Keratinocyte (primary cell): Measurements from ENCODE around the gene P2RY12. TPM values are rescaled to one million over a fixed set of nuclear protein-coding genes. Genes with fewer than 3 reads are reported as not detected.
A peak's percentile ranks its signal among the peaks of the same experiment; 100 is the strongest.

Experiments used
- DNase-seq: peaks from one replicate; pipeline ENCODE4 v3.0.0-alpha.2; 2011; ENCODE audit warnings: low read depth, missing footprints, low spot score
- FAIRE-seq: peaks from 2 replicates; lab custom pipeline; 2011; peaks lifted over from hg19 to GRCh38; lab: Jason Lieb, UNC
- H2AFZ ChIP-seq: 2 replicates; pipeline ENCODE4 v1.6.0; 2012; ENCODE audit warnings: low read length, control low read depth, inconsistent platforms; ENCODE audit not compliant: control insufficient read depth
- H3K27ac ChIP-seq: 2 replicates; pipeline ENCODE4 v1.5.1; 2011; ENCODE audit warnings: low read length; ENCODE audit not compliant: control insufficient read depth, insufficient read depth
- H3K27me3 ChIP-seq: 3 replicates; pipeline ENCODE4 v1.6.0; 2011; ENCODE audit warnings: low read length; ENCODE audit not compliant: control insufficient read depth, insufficient read depth; ENCODE audit errors: extremely low read depth
- H3K36me3 ChIP-seq, 2 experiments: 2 replicates in 1 of 2; 3 replicates in 1 of 2; pipeline ENCODE4 v1.5.1; 2011; ENCODE audit warnings: low read length in 2 of 2, mild to moderate bottlenecking in 1 of 2; ENCODE audit not compliant: control insufficient read depth in 2 of 2, insufficient read depth in 2 of 2; ENCODE audit errors: extremely low read depth in 1 of 2
- H3K4me1 ChIP-seq: 3 replicates; pipeline ENCODE4 v1.5.1; 2011; ENCODE audit warnings: low read length; ENCODE audit not compliant: control insufficient read depth, insufficient read depth; ENCODE audit errors: extremely low read depth
- H3K4me2 ChIP-seq: 3 replicates; pipeline ENCODE4 v1.6.0; 2011; ENCODE audit warnings: low read depth, low read length; ENCODE audit not compliant: control insufficient read depth, insufficient read depth; ENCODE audit errors: extremely low read depth
- H3K4me3 ChIP-seq, 3 experiments: fragments of 200-600 bp in 1 of 3; sonication (generic) in 1 of 3; 2 replicates in 2 of 3; 3 replicates in 1 of 3; pipeline ENCODE4 v1.5.1; 2011 to 2016; ENCODE audit warnings: low read length in 3 of 3, mild to moderate bottlenecking in 3 of 3, control low read depth in 2 of 3, inconsistent platforms in 1 of 3, low read depth in 1 of 3, mixed read lengths in 1 of 3, mixed run types in 1 of 3, moderate library complexity in 1 of 3; ENCODE audit not compliant: control insufficient read depth in 2 of 3, insufficient read depth in 2 of 3; ENCODE audit errors: extremely low read depth in 1 of 3
- H3K79me2 ChIP-seq: 2 replicates; pipeline ENCODE4 v1.6.0; 2012; ENCODE audit warnings: low read length; ENCODE audit not compliant: control insufficient read depth, insufficient read depth
- H3K9ac ChIP-seq: 3 replicates; pipeline ENCODE4 v1.6.0; 2011; ENCODE audit warnings: low read length; ENCODE audit not compliant: control insufficient read depth, insufficient read depth; ENCODE audit errors: extremely low read depth
- H3K9me1 ChIP-seq: 3 replicates; pipeline ENCODE4 v1.6.0; 2011; ENCODE audit warnings: low read length; ENCODE audit not compliant: control insufficient read depth, insufficient read depth; ENCODE audit errors: extremely low read depth
- H3K9me3 ChIP-seq: 2 replicates; pipeline ENCODE4 v1.5.1; 2012; ENCODE audit warnings: low read depth, low read length; ENCODE audit not compliant: control insufficient read depth
- H4K20me1 ChIP-seq: 3 replicates; pipeline ENCODE4 v1.6.0; 2011; ENCODE audit warnings: low read length; ENCODE audit not compliant: control insufficient read depth, insufficient read depth; ENCODE audit errors: extremely low read depth
- CTCF ChIP-seq, 3 experiments: IDR thresholded peaks in 1 of 3; conservative IDR thresholded peaks in 1 of 3; optimal IDR thresholded peaks in 1 of 3; 2 replicates in 2 of 3; 3 replicates in 1 of 3; pipeline versions ENCODE3 to v1.5.1; 2011; ENCODE audit warnings: low read length in 3 of 3, mild to moderate bottlenecking in 3 of 3, moderate library complexity in 2 of 3, control low read depth in 1 of 3, inconsistent platforms in 1 of 3; ENCODE audit not compliant: insufficient read depth in 2 of 3; ENCODE audit errors: extremely low read depth in 1 of 3
- EZH2 ChIP-seq: IDR thresholded peaks from one replicate; pipeline ENCODE4 v1.6.1; 2012; ENCODE audit warnings: inconsistent platforms, mild to moderate bottlenecking, low read length, moderate library complexity
- dilution Hi-C: fragments of 300-500 bp; cut with MboI; formaldehyde crosslinking; loops from one replicate; pipeline ENCODE4 v1.7.0; 2020; ENCODE audit warnings: low sequenced_read_pairs; ENCODE audit not compliant: extremely low pct_ligation_motif_present
- polyA plus RNA-seq, 5 experiments: library from polyadenylated mRNA; depleted of rRNA in 3 of 5; stranded (reverse) in 3 of 5; stranded (forward) in 1 of 5; unstranded in 1 of 5; fragments of >200 nt; gene quantifications; 1 replicate in 1 of 5; 2 replicates in 3 of 5; 3 replicates in 1 of 5; pipeline versions ENCODE4 v1.2.1 to v1.2.3, GENCODE V29; 2011 to 2012; ENCODE audit warnings: missing spikeins in 2 of 5, low read depth in 1 of 5, low replicate concordance in 1 of 5

Gene P2RY12
- polyA plus RNA-seq, 1 donor (not counting 4 experiments of a cell fraction or from before 2014, with no cell fraction given), result not detected

GRCh38 chr3:151321526-151321925, 63.0 kb downstream of the P2RY12 start:
- no peaks in the 10 kb centered on the region for H3K36me3 ChIP-seq
- no peak for FAIRE-seq
- H4K20me1 ChIP-seq, result no peaks in the 10 kb centered on the region
- H3K79me2 ChIP-seq, result peaks cover under 1% of the 10 kb centered on the region
- no peak overlapping the region for H3K9ac ChIP-seq
- no peak overlapping the region for H3K4me2 ChIP-seq
- H3K9me1 ChIP-seq, result no peaks in the 10 kb centered on the region
- H3K4me3 ChIP-seq, result no peak overlapping the region
- H2AFZ ChIP-seq, result no peak overlapping the region
- no peak overlapping the region for H3K27ac ChIP-seq
- peaks cover 37% of the 10 kb centered on the region for H3K4me1 ChIP-seq
- no peak for DNase-seq
- no peak for TF ChIP-seq CTCF (optimal IDR thresholded peaks at IDR 0.05 in 1 of 3, IDR thresholded peaks at IDR 0.05 in 1 of 3, conservative IDR thresholded peaks at IDR 0.05 in 1 of 3; ENCODE audit: extremely low read depth in 1 of 3, insufficient read depth in 2 of 3, low read length in 3 of 3)
- TF ChIP-seq EZH2, result no peak
- dilution Hi-C loops, result no loop called here
- H3K27me3 ChIP-seq, result no peaks in the 10 kb centered on the region
- no peaks in the 10 kb centered on the region for H3K9me3 ChIP-seq

GRCh38 chr3:151320131-151320530, 64.4 kb downstream of the P2RY12 start:
- Histone ChIP-seq H3K36me3 (no peaks in the 10 kb centered on the region), H3K27ac (peak overlapping the region; percentile 98), H3K9me1 (no peaks in the 10 kb centered on the region), H3K4me2 (peak overlapping the region; percentile 97), H3K9ac (peak overlapping the region; percentile 74), H2AFZ (peak overlapping the region; percentile 70), H3K9me3 (no peaks in the 10 kb centered on the region), H3K4me1 (peaks cover 37% of the 10 kb centered on the region), H3K27me3 (no peaks in the 10 kb centered on the region), H4K20me1 (no peaks in the 10 kb centered on the region), H3K79me2 (peaks cover 14% of the 10 kb centered on the region), H3K4me3 (peak overlapping the region in 2 of 3 experiments; percentile 56 to 60)
- dilution Hi-C loops, result no loop called here
- FAIRE-seq (peak; percentile 69), DNase-seq (no peak)
- TF ChIP-seq EZH2 (no peak), CTCF (optimal IDR thresholded peaks at IDR 0.05 in 1 of 3, IDR thresholded peaks at IDR 0.05 in 1 of 3, conservative IDR thresholded peaks at IDR 0.05 in 1 of 3; ENCODE audit: extremely low read depth in 1 of 3, insufficient read depth in 2 of 3, low read length in 3 of 3) (no peak)
